Peyer's patch (tissue), 4 donors: ENCODE results near the gene GPATCH2.

Experiments used
- CTCF ChIP-seq, 6 experiments: fragments of 450-650 bp in 4 of 6; fragments of 200-600 bp in 2 of 6; sonication (generic) in 1 of 6; IDR thresholded peaks; one replicate each; pipeline ENCODE4 v1.5.1; 2017 to 2019; ENCODE audit warnings: antibody characterized with exemption in 6 of 6, mild to moderate bottlenecking in 3 of 6, moderate library complexity in 1 of 6
- POLR2A ChIP-seq, 2 donors: fragments of 450-650 bp; IDR thresholded peaks; one replicate each; pipeline ENCODE4 v1.5.1; 2017; ENCODE audit warnings: antibody characterized with exemption in 2 of 2, mild to moderate bottlenecking in 2 of 2, moderate library complexity in 2 of 2

GRCh38 chr1:217494767-217495166 is 136.1 kb downstream of the GPATCH2 start:
- TF ChIP-seq CTCF (IDR thresholded peaks at IDR 0.05) (no peak), POLR2A (IDR thresholded peaks at IDR 0.05) (no peak)
